M059J (cell line): ENCODE data around the gene AMDHD2. TPM values are rescaled to one million over a fixed set of nuclear protein-coding genes. Genes with fewer than 3 reads are reported as not detected.
"Not testable (repeated sequence)": the region's sequence is repeated elsewhere in the genome, so short reads cannot be mapped to it uniquely, and the experiment has no call there.

Experiments
- DNase-seq: peaks from one replicate; pipeline ENCODE4 v3.0.0-alpha.2; 2012; ENCODE audit warnings: low read depth
- total RNA-seq: library from RNA; depleted of rRNA; stranded (reverse); fragments of >200 nt; shearing (Covaris generic); gene quantifications from 2 replicates; pipeline ENCODE4 v1.2.3, GENCODE V29; 2014

The AMDHD2 gene
- total RNA-seq, 1 experiment from 2014 or later = 20.1 TPM

DNA sequence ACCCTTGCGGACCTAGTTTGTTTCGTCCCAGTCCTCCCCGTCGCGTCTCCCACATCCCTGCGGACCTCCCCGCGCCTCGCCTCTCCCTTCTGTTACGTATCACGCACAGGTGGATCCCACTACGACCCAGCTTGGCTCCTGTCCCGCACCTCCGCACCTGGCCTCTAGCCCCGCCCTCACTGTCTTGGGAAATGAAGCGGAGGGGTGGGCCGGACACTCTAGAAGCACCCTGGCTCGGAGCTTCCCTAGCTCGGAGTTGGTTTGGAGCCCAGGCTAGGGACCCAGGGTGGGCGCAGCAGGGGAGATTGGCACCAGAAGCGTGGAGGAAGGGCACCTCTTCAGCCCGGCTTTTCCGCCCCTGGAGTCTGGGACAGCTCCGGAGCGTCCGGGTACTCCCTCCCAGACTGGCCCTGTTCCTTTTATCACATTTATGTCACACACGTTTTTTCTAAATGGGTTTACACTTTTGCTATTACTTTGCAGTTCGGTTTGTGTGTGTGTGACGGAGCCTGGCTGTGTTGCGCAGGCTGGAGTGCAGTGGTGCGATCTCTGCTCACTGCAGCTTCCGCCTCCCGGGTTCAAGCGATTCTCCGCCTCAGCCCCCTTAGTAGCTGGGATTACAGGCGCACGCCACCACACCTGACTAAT is 12.4 kb downstream of the AMDHD2 start:
- DNase-seq = peak; percentile 54

DNA sequence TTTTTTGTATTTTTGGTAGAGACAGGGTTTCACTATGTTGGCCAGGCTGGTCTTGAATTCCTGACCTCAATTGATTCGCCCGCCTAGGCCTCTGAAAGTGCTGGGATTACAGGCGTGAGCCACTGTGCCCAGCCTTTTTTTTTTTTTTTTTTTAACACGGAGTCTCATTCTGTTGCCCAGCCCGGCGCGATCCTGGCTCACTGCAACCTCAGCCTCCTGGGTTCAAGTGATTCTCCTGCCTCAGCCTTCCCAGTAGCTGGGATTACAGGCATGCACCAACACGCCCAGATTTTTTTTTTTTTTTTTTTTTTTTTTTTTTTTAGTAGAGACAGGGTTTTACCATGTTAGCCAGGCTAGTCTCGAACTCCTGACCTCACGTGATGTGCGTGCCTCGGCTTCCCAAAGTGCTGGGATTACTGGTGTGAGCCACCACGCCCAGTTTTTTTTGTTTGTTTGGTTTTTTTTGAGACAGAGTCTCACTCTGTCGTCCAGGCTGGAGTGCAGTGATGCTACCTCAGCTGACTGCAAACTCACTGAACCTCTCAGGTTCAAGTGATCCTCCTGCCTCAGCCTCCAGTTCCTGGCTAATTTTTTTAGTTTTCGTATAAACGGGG is 13.1 kb downstream of the AMDHD2 start:
- DNase-seq = not testable (repeated sequence)

GRCh38 chr16:2533912-2534311 is 13.7 kb downstream of the AMDHD2 start:
- DNase-seq = no peak

GRCh38 chr16:2534335-2534734 is 14.2 kb downstream of the AMDHD2 start:
- not testable (repeated sequence) for DNase-seq

DNA sequence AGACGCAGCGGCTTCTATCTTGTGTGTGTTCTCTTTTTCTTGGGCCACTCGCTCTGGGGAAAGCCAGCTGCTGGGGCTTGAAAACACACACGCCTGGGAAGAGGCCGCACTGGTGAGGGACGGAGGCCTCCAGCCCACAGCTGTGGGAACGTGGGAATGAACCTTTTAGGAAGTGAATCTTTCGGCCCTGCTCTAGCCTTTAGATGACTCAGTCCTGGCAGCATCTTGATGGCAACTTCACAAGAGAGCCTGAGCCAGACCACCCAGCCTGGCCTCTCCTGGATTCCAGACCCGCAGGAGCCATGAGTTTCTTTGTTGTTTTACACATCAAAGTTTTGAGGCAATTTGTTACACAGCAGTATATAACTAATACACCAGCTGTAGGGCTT is 15.4 kb downstream of the AMDHD2 start:
- peak; percentile 38 for DNase-seq

DNA sequence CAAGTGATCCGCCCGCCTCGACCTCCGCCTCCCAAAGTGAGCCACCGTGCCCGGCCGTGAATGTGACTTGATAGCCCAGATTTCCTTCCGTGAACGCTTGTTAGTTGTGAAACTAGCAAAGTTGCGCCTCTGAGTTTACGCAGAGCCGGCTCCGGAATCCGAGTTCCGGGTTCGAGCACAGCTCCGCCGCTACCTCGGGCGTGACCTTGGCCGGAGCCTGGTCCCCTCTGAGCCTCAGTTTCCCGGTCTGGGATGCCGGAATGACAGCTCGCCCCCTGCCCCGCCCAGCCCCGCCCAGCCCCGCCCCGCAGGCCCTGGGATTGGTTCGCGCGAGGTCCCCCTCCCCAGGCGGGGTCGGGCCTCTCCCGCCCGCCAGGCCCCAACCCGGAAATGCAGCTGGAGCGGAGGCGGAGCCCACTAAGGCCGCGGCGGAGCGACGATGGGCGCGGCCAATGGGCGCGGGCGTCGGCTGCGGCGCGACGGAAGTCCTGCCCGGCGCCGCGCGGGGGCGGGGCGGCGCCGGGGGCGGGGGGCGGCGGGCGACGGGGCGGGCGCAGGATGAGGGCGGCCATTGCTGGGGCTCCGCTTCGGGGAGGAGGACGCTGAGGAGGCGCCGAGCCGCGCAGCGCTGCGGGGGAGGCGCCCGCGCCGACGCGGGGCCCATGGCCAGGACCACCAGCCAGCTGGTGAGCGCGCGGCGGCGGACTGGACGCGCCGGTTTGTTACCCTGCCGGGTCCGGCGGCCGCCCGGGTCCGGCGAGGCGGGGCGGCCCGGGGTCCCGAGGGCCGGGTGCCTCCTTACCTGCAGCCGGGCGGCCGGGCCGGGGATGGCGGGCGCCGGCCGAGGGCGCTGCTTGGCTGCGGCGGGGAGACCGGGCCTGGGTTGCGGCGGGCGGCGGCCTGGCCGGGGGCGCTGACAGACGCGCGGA is 17.5 kb downstream of the AMDHD2 start, which contains the start of gene PDPK1:
TSS of gene PDPK1 (plus strand) at position 571 of the 929 bp plus-strand sequence. CDS start at position 663, 92 bp downstream.
- peak; percentile 93 for DNase-seq

- not testable (repeated sequence) for DNase-seq
Observed at GRCh38 chr16:2539192-2539844, 19.1 kb downstream of the AMDHD2 start.

- DNase-seq = not testable (repeated sequence)
Observed at GRCh38 chr16:2539845-2540458, 19.8 kb downstream of the AMDHD2 start.

GRCh38 chr16:2540912-2541311 is 20.7 kb downstream of the AMDHD2 start:
- DNase-seq = not testable (repeated sequence)

DNA sequence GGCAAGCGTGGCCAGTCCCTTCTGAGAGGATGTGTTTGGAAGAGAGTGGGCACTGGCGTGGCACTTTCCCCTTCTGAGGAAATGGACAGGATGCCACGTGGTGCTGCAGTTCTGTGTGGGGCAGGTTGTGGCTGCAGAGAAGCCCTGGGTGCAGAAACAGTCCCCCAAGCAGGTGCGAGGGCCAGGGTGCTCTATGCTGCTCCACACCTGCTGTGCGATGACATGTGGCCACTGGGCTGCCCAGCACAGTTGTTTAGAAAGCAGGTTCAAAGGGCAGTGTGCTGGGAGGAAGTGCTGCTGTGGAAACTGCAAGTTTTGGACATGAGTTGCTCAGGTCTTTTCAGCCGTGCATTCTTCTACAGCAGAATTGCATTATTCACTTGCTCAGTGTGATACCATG is 21.2 kb downstream of the AMDHD2 start:
- DNase-seq = not testable (repeated sequence)

GRCh38 chr16:2543771-2544170 is 23.6 kb downstream of the AMDHD2 start:
- not testable (repeated sequence) for DNase-seq

GRCh38 chr16:2550283-2550878 is 30.2 kb downstream of the AMDHD2 start:
- DNase-seq = not testable (repeated sequence)

GRCh38 chr16:2551420-2551889 is 31.3 kb downstream of the AMDHD2 start:
- DNase-seq = not testable (repeated sequence)

- DNase-seq = not testable (repeated sequence)
Observed at GRCh38 chr16:2554709-2555425, 34.7 kb downstream of the AMDHD2 start.

GRCh38 chr16:2557150-2557549 is 37.0 kb downstream of the AMDHD2 start:
- not testable (repeated sequence) for DNase-seq

GRCh38 chr16:2560131-2560797 is 40.1 kb downstream of the AMDHD2 start:
- DNase-seq = not testable (repeated sequence)

GRCh38 chr16:2560798-2561133 is 40.6 kb downstream of the AMDHD2 start:
- DNase-seq = not testable (repeated sequence)

DNA sequence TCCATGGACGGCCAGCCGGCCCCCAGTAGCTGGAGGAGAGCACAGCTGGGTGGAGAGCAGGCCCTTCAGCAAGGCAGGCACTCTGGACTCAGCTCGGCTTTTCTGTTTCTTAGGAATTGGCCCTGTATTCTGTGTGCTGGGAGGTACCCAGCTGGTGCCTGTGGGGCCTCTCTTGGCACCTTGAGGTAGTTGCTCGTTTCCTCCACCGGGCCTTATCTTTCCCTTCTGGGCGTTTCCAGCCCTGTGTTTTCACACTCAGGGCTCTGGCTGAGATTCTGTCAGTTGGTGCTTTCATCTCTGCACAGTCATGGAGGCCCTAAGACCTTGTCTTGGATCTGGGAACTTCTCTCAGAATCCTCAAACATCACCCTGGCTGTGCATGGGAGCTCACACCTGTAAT is 47.3 kb downstream of the AMDHD2 start:
- DNase-seq = not testable (repeated sequence)

DNA sequence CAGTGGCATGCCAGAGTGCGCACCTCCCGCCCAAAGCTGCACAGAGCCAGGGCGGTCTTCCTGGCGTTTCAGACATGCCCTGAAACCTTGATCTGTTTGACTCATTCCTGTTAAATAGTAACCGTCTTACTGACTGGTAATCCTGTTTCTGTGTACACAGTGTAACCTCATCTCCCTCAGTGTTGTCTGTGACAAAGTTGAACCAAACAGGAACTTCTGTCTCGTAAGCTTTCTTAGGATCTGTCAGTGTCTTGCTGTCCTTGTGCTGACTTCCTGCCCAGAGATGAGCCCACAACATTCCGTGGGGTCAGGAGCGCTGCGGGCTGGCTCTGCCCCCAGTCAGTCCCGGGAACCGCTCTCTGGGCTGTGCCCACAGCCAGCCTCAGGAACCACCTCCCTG is 48.4 kb downstream of the AMDHD2 start:
- not testable (repeated sequence) for DNase-seq
